SK-N-MC (cell line): ENCODE measurements around the gene RCOR1.

Experiments used
- EZH2 ChIP-seq: fragments of 200-600 bp; sonication (generic); IDR thresholded peaks from one replicate; pipeline ENCODE4 v1.6.1; 2017; ENCODE audit warnings: antibody characterized with exemption
- POLR2AphosphoS5 ChIP-seq: IDR thresholded peaks from 2 replicates; pipeline ENCODE4 v1.6.1; 2012; ENCODE audit warnings: mild to moderate bottlenecking, low read depth, low read length, borderline replicate concordance

DNA sequence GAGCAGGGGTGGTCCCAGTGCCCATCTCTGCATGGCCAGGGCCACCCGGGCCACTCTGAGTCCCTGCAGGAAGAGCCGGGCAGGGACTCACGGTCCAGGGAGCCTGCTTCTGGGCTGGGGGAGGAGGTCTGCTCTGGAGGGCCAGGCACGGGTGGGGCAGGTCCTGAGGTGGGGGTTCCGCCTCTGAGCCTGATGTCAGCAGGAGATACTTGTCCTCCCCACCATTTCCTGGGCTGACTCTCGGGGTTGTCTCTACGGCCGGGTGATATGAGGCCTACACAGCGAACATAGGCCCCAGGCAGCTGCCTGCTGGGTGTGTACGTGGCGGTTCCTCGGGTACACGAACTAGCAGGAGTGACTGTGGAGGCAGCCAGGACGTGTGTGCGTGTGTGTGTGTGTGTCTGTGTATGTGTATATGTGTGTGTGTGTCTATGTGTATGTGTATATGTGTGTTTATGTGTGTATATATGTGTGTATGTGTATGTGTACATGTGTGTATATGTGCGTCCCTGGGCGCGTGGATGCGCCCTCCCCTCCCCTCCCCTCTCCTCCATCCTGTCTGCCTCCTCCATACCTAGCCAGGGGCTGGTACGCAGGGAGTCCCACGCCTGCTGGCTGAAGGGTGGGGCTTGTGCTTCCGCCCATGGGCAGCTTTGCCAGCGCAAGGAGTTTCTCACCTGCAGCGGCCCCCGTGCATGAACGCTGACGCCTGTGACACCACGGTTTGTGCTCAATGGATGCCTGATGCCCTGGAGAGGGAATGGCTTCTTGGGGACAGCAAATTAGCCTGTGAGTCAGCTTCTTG, 154.4 kb downstream of the RCOR1 start:
- TF ChIP-seq POLR2AphosphoS5 (no peak), EZH2 (no peak)
